ENCODE measurements around the gene HS3ST2. TPM values are rescaled to one million over a fixed set of nuclear protein-coding genes. Genes with fewer than 3 reads are reported as not detected.

The HS3ST2 gene
- total RNA-seq, 1 donor from 2014 or later: not detected

GRCh38 chr16:22862046-22862445 is 48.1 kb downstream of the HS3ST2 start:
- no peak overlapping the region for H3K27ac Mint-ChIP-seq
- H3K27me3 Mint-ChIP-seq (ENCODE audit: low read depth): peaks cover 25% of the 10 kb centered on the region
- DNase-seq (ENCODE audit: low spot score in 2 of 2, unreplicated experiment in 2 of 2): no peak
- no peaks in the 10 kb centered on the region for H3K4me1 Mint-ChIP-seq
- TF ChIP-seq CTCF (IDR thresholded peaks at IDR 0.05; ENCODE audit: unreplicated experiment): no peak
- H3K9me3 Mint-ChIP-seq: no peaks in the 10 kb centered on the region
- H3K4me3 Mint-ChIP-seq: no peak overlapping the region
- H3K36me3 Mint-ChIP-seq: no peaks in the 10 kb centered on the region

DNA sequence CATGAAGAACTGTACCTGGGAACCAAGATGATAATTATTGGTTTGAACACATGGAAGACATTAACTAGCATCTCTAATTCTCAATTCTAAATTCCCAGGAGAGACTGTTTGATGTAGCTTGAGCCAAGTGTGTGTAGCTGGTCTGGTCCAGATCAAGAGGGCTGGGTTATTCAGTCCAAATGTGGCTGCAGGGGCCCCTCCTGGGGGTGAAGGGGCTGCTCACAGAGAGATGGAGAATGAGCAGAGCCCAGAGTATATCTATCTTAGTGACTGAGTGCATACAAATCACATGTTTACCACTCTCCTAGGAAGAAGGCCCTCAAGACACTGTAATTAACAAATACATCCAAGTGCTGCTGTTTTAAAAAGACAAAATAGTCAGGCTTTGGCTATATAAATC is 50.4 kb downstream of the HS3ST2 start:
- H3K4me3 Mint-ChIP-seq: no peak overlapping the region

GRCh38 chr16:22868593-22869224 is 54.7 kb downstream of the HS3ST2 start:
- H3K4me3 Mint-ChIP-seq: no peak overlapping the region
- TF ChIP-seq CTCF (IDR thresholded peaks at IDR 0.05; ENCODE audit: unreplicated experiment): no peak
- no peaks in the 10 kb centered on the region for H3K36me3 Mint-ChIP-seq

More for the DNA sequence above, 50.4 kb downstream of the HS3ST2 start:
- Mint-ChIP-seq H3K36me3 (no peaks in the 10 kb centered on the region), H3K27me3 (ENCODE audit: low read depth) (peaks cover 16% of the 10 kb centered on the region), H3K9me3 (no peaks in the 10 kb centered on the region), H3K4me1 (no peaks in the 10 kb centered on the region), H3K27ac (no peak overlapping the region)
- no peak for TF ChIP-seq CTCF (IDR thresholded peaks at IDR 0.05; ENCODE audit: unreplicated experiment)
- no peak for DNase-seq (ENCODE audit: low spot score in 2 of 2, unreplicated experiment in 2 of 2)

GRCh38 chr16:22871861-22872260 is 57.9 kb downstream of the HS3ST2 start:
- no peak overlapping the region for H3K4me3 Mint-ChIP-seq
- H3K27me3 Mint-ChIP-seq (ENCODE audit: low read depth): peaks cover 14% of the 10 kb centered on the region
- H3K27ac Mint-ChIP-seq: no peak overlapping the region
- H3K9me3 Mint-ChIP-seq: peaks cover 3% of the 10 kb centered on the region
- DNase-seq (ENCODE audit: low spot score in 2 of 2, unreplicated experiment in 2 of 2): no peak
- TF ChIP-seq CTCF (IDR thresholded peaks at IDR 0.05; ENCODE audit: unreplicated experiment): no peak
- H3K4me1 Mint-ChIP-seq: no peaks in the 10 kb centered on the region
- no peaks in the 10 kb centered on the region for H3K36me3 Mint-ChIP-seq

More at GRCh38 chr16:22868593-22869224, 54.7 kb downstream of the HS3ST2 start:
- no peak for DNase-seq (ENCODE audit: low spot score in 2 of 2, unreplicated experiment in 2 of 2)
- Mint-ChIP-seq H3K27me3 (ENCODE audit: low read depth) (peaks cover 23% of the 10 kb centered on the region), H3K4me1 (no peaks in the 10 kb centered on the region), H3K27ac (no peak overlapping the region), H3K9me3 (no peaks in the 10 kb centered on the region)

- no peak for TF ChIP-seq CTCF (IDR thresholded peaks at IDR 0.05; ENCODE audit: unreplicated experiment)
- Mint-ChIP-seq H3K27ac (no peak overlapping the region), H3K27me3 (ENCODE audit: low read depth) (peaks cover 23% of the 10 kb centered on the region), H3K4me3 (no peak overlapping the region), H3K36me3 (no peaks in the 10 kb centered on the region), H3K9me3 (peaks cover 3% of the 10 kb centered on the region), H3K4me1 (no peaks in the 10 kb centered on the region)
- no peak for DNase-seq (ENCODE audit: low spot score in 2 of 2, unreplicated experiment in 2 of 2)
Measured at GRCh38 chr16:22874394-22874793, 60.4 kb downstream of the HS3ST2 start.
